GM23338 (cell line): Measurements from ENCODE around the gene C13orf46. TPM values are rescaled to one million over a fixed set of nuclear protein-coding genes. Genes with fewer than 3 reads are reported as not detected.

ENCODE experiments used
- ATAC-seq: fragments of 200-7000 bp; cut with Tn5 transposase; 3 replicates; pipeline ENCODE4 v1.9.1; 2020
- DNase-seq: peaks from one replicate; pipeline ENCODE4 v3.0.0-alpha.2; 2015; ENCODE audit warnings: low spot score
- H2AFZ ChIP-seq: fragments of 200-600 bp; sonication (generic); 2 replicates; pipeline ENCODE4 v1.8.0; 2016; ENCODE audit warnings: antibody characterized with exemption, mild to moderate bottlenecking, moderate library complexity
- H3F3A ChIP-seq: fragments of 200-600 bp; sonication (generic); replicated peaks from 2 replicates; pipeline ENCODE4 v1.8.0; 2017; ENCODE audit warnings: antibody characterized with exemption, mixed run types, low read depth
- H3K27ac ChIP-seq: fragments of 200-600 bp; sonication (generic); 2 replicates; pipeline ENCODE4 v1.6.1; 2016; ENCODE audit warnings: low read depth
- H3K27me3 ChIP-seq: fragments of 200-600 bp; sonication (generic); 2 replicates; pipeline ENCODE4 v1.8.0; 2016; ENCODE audit warnings: mild to moderate bottlenecking, mixed run types, moderate library complexity; ENCODE audit not compliant: insufficient read depth
- H3K36me3 ChIP-seq: fragments of 200-600 bp; sonication (generic); 2 replicates; pipeline ENCODE4 v1.8.0; 2016; ENCODE audit warnings: mild to moderate bottlenecking; ENCODE audit not compliant: insufficient read depth
- H3K4me1 ChIP-seq: fragments of 200-600 bp; sonication (generic); 2 replicates; pipeline ENCODE4 v1.8.0; 2016; ENCODE audit warnings: mild to moderate bottlenecking, moderate library complexity; ENCODE audit not compliant: insufficient read depth
- H3K4me2 ChIP-seq: fragments of 200-600 bp; sonication (generic); 2 replicates; pipeline ENCODE4 v1.7.1; 2017; ENCODE audit warnings: mixed run types
- H3K4me3 ChIP-seq: fragments of 200-600 bp; sonication (generic); 2 replicates; pipeline ENCODE4 v1.6.1; 2016; ENCODE audit warnings: mixed run types
- H3K79me2 ChIP-seq: fragments of 200-600 bp; sonication (generic); replicated peaks from 2 replicates; pipeline ENCODE4 v1.8.0; 2017; ENCODE audit warnings: mild to moderate bottlenecking; ENCODE audit not compliant: insufficient read depth
- H3K9me2 ChIP-seq: fragments of 200-600 bp; sonication (generic); 2 replicates; pipeline ENCODE4 v1.8.0; 2017; ENCODE audit not compliant: insufficient read depth
- H4K20me1 ChIP-seq: fragments of 200-600 bp; sonication (generic); replicated peaks from 2 replicates; pipeline ENCODE4 v1.8.0; 2017; ENCODE audit warnings: mild to moderate bottlenecking; ENCODE audit not compliant: insufficient read depth
- H3K27ac Mint-ChIP-seq: 2 replicates; pipeline ENCODE4 v1.8.0; 2020; ENCODE audit warnings: inconsistent platforms, mild to moderate bottlenecking, moderate library complexity, mixed read lengths
- H3K27me3 Mint-ChIP-seq: 3 replicates; pipeline ENCODE4 v1.8.0; 2022; ENCODE audit warnings: low read depth, mild to moderate bottlenecking, moderate library complexity, mixed read lengths, inconsistent platforms; ENCODE audit not compliant: insufficient read depth, poor library complexity
- H3K36me3 Mint-ChIP-seq: 3 replicates; pipeline ENCODE4 v1.8.0; 2021; ENCODE audit warnings: low read depth, mild to moderate bottlenecking, inconsistent platforms, moderate library complexity, mixed read lengths
- H3K4me1 Mint-ChIP-seq: 3 replicates; pipeline ENCODE4 v1.8.0; 2020; ENCODE audit warnings: mild to moderate bottlenecking, inconsistent platforms, mixed read lengths
- H3K4me3 Mint-ChIP-seq: 3 replicates; pipeline ENCODE4 v1.8.0; 2021; ENCODE audit warnings: moderate library complexity, mild to moderate bottlenecking, inconsistent platforms, mixed read lengths
- H3K9me3 Mint-ChIP-seq: 3 replicates; pipeline ENCODE4 v1.8.0; 2020; ENCODE audit warnings: moderate library complexity, mild to moderate bottlenecking, inconsistent platforms, mixed read lengths
- EZH2 ChIP-seq: fragments of 200-600 bp; sonication (generic); IDR thresholded peaks from one replicate; pipeline ENCODE4 v1.8.0; 2017; ENCODE audit warnings: antibody characterized with exemption, mild to moderate bottlenecking, low read depth; ENCODE audit not compliant: unreplicated experiment
- NANOG ChIP-seq: IDR thresholded peaks from 2 replicates; pipeline ENCODE4 v1.6.1; 2016; ENCODE audit warnings: antibody characterized with exemption, borderline replicate concordance
- polyA plus RNA-seq: library from polyadenylated mRNA; unstranded; fragments of >200 nt; fragmentation: Nextera tagmentation; extraction: Ambion mirVana; gene quantifications from 2 replicates; pipeline ENCODE4 v1.2.1, GENCODE V29; 2016
- total RNA-seq: library from RNA; depleted of rRNA; stranded (reverse); fragments of >200 nt; shearing (Covaris generic); gene quantifications from 2 replicates; pipeline ENCODE4 v1.2.3, GENCODE V29; 2014
- TF ChIP-seq, protein P1 (sequence below): IDR thresholded peaks from 2 replicates; pipeline ENCODE4 v1.6.1; 2016; ENCODE audit warnings: antibody characterized with exemption
- TF ChIP-seq, protein P2 (sequence below): IDR thresholded peaks from one replicate; pipeline ENCODE4 v1.6.1; 2018; ENCODE audit warnings: antibody characterized with exemption; ENCODE audit not compliant: unreplicated experiment

C13orf46 gene
- total and polyA plus RNA-seq, 2 experiments from 2014 or later, result 0.44 to 1.5 TPM

DNA sequence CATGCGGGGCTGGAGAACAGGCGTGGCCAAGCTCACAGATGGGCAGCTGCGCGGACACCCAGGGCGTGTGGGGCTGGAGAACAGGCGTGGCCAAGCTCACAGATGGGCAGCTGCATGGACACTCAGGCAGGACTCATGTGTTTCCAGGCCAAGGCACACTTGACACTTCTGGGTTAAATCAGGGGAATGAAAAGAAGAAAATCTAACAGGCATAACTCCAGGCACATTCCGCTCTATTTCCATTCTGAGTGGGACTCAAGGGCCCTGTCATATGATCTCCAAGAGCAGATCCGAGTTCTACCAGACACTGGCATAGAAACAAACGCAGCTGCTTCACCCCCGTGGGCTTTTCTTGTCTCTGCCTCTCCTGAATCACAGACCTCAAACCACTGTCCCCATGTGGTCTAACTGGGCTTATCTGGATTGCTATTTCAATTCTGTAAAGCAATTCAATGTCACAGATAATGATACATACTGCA, 17.4 kb upstream of the C13orf46 start:
- H3K4me1 ChIP-seq, result no peaks in the 10 kb centered on the region
- ATAC-seq, result no peak

DNA sequence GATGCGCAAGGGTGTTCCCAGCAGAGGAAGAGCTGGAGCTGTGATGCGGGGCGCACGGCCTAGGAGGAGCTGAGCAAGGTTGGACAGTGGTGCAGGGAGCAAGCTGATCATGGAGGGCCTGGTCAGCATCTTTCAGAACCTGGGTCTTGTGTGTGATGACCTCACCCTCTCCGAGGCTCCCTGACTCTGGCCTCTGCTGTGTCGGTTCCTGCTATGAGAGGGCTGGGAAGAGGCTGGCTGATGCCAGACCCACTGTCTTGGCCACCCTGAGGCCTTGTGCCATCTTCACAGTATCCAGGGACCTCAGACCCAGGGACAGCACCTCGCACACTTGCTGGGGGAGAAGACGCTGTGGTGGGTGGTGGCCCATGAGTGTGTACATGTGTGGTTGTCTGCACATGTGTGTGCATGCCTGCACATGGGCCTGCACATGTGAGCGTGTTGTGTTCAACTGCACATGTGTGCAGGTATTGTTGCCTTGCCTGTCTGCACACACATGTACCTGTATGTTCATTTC, 16.5 kb upstream of the C13orf46 start:
- no peak overlapping the region for H3K4me2 ChIP-seq
- TF ChIP-seq EZH2, result no peak
- Mint-ChIP-seq H3K27ac (no peak overlapping the region), H3K27me3 (peaks cover 11% of the 10 kb centered on the region), H3K4me3 (no peak overlapping the region), H3K36me3 (peaks cover 46% of the 10 kb centered on the region), H3K4me1 (no peaks in the 10 kb centered on the region), H3K9me3 (peaks cover 10% of the 10 kb centered on the region)
- H3K4me3 ChIP-seq, result no peak overlapping the region
- ATAC-seq (no peak), DNase-seq (no peak)
- H2AFZ ChIP-seq, result no peak overlapping the region
- no peaks in the 10 kb centered on the region for H3K9me2 ChIP-seq
- 0 out of 2 replicates have a peak, but pooled peaks cover 12% of the 10 kb centered on the region for H3K36me3 ChIP-seq
- H3F3A ChIP-seq, result no peaks in the 10 kb centered on the region
- no peaks in the 10 kb centered on the region for H4K20me1 ChIP-seq
- no peaks in the 10 kb centered on the region for H3K27me3 ChIP-seq
- H3K79me2 ChIP-seq, result no peaks in the 10 kb centered on the region
- no peaks in the 10 kb centered on the region for H3K4me1 ChIP-seq
- no peak overlapping the region for H3K27ac ChIP-seq

More for the DNA sequence above, 17.4 kb upstream of the C13orf46 start:
- H3F3A ChIP-seq, result no peaks in the 10 kb centered on the region
- Mint-ChIP-seq H3K4me1 (no peaks in the 10 kb centered on the region), H3K27me3 (peaks cover 11% of the 10 kb centered on the region), H3K4me3 (no peak overlapping the region), H3K9me3 (peaks cover 10% of the 10 kb centered on the region), H3K27ac (no peak overlapping the region), H3K36me3 (peaks cover 46% of the 10 kb centered on the region)
- no peaks in the 10 kb centered on the region for H3K27me3 ChIP-seq
- no peak overlapping the region for H2AFZ ChIP-seq
- H3K27ac ChIP-seq, result no peak overlapping the region
- TF ChIP-seq, protein P1, sequence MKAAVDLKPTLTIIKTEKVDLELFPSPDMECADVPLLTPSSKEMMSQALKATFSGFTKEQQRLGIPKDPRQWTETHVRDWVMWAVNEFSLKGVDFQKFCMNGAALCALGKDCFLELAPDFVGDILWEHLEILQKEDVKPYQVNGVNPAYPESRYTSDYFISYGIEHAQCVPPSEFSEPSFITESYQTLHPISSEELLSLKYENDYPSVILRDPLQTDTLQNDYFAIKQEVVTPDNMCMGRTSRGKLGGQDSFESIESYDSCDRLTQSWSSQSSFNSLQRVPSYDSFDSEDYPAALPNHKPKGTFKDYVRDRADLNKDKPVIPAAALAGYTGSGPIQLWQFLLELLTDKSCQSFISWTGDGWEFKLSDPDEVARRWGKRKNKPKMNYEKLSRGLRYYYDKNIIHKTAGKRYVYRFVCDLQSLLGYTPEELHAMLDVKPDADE, result no peak
- TF ChIP-seq NANOG, result no peak
- TF ChIP-seq, protein P2, sequence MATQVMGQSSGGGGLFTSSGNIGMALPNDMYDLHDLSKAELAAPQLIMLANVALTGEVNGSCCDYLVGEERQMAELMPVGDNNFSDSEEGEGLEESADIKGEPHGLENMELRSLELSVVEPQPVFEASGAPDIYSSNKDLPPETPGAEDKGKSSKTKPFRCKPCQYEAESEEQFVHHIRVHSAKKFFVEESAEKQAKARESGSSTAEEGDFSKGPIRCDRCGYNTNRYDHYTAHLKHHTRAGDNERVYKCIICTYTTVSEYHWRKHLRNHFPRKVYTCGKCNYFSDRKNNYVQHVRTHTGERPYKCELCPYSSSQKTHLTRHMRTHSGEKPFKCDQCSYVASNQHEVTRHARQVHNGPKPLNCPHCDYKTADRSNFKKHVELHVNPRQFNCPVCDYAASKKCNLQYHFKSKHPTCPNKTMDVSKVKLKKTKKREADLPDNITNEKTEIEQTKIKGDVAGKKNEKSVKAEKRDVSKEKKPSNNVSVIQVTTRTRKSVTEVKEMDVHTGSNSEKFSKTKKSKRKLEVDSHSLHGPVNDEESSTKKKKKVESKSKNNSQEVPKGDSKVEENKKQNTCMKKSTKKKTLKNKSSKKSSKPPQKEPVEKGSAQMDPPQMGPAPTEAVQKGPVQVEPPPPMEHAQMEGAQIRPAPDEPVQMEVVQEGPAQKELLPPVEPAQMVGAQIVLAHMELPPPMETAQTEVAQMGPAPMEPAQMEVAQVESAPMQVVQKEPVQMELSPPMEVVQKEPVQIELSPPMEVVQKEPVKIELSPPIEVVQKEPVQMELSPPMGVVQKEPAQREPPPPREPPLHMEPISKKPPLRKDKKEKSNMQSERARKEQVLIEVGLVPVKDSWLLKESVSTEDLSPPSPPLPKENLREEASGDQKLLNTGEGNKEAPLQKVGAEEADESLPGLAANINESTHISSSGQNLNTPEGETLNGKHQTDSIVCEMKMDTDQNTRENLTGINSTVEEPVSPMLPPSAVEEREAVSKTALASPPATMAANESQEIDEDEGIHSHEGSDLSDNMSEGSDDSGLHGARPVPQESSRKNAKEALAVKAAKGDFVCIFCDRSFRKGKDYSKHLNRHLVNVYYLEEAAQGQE, result no peak
- 0 out of 2 replicates have a peak, but pooled peaks cover 12% of the 10 kb centered on the region for H3K36me3 ChIP-seq
- no peak overlapping the region for H3K4me2 ChIP-seq
- no peak for DNase-seq
- H3K79me2 ChIP-seq, result no peaks in the 10 kb centered on the region
- no peaks in the 10 kb centered on the region for H4K20me1 ChIP-seq
- no peaks in the 10 kb centered on the region for H3K9me2 ChIP-seq
- H3K4me3 ChIP-seq, result no peak overlapping the region
